Measurements from ENCODE around the gene APOBEC3F.

DNA sequence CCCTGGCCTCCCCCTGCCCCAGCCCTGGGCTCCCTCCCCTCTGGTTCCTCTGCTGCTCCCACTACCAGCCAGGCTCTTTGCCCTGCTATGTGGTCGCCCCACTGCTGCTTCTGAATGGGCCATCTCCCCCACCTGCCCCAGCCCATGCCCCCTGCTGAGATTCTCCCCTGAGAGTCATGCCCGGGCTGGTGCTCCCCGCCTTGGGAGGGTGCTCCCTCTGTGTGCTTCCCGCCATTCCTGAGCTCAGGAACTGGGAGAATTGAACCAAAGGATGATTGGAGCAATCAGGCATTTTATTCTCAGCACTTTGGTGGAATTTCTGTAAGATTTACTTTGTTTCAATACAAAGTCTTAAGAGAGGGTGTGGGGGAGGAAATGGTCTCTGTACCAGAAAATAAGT is 12.9 kb upstream of the APOBEC3F start:
- TF ChIP-seq EZH2 (IDR thresholded peaks at IDR 0.05) (no peak), POLR2AphosphoS5 (IDR thresholded peaks at IDR 0.05; ENCODE audit: borderline replicate concordance, low read depth, low read length) (no peak), FOXP2 (optimal IDR thresholded peaks at IDR 0.05; ENCODE audit: control extremely low read depth, extremely low read length, insufficient read depth) (no peak)
